IPS-20b (cell line): ENCODE data around the gene FNTB.

Source experiments
- H3K27ac ChIP-seq: one replicate; pipeline ENCODE4 v1.5.1; 2013; ENCODE audit warnings: low read length
- H3K27me3 ChIP-seq: 2 replicates; pipeline ENCODE4 v1.6.1; 2013; ENCODE audit warnings: mild to moderate bottlenecking, low read length, inconsistent platforms; ENCODE audit not compliant: insufficient read depth
- H3K36me3 ChIP-seq: 2 replicates; pipeline ENCODE4 v1.6.1; 2013; ENCODE audit warnings: low read depth, mild to moderate bottlenecking, inconsistent platforms, low read length, moderate library complexity; ENCODE audit not compliant: insufficient read depth
- H3K4me1 ChIP-seq: 2 replicates; pipeline ENCODE4 v1.6.1; 2013; ENCODE audit warnings: mild to moderate bottlenecking, control low read depth, inconsistent platforms, low read length, moderate library complexity; ENCODE audit not compliant: insufficient read depth
- H3K4me3 ChIP-seq: 2 replicates; pipeline ENCODE4 v1.5.1; 2013; ENCODE audit warnings: mild to moderate bottlenecking, low read length, inconsistent platforms
- H3K9ac ChIP-seq: 2 replicates; pipeline ENCODE4 v1.6.1; 2013; ENCODE audit warnings: low read depth, mild to moderate bottlenecking, inconsistent platforms, low read length, moderate library complexity
- H3K9me3 ChIP-seq: 2 replicates; pipeline ENCODE4 v1.6.1; 2013; ENCODE audit warnings: mild to moderate bottlenecking, low read depth, low read length, inconsistent platforms; ENCODE audit not compliant: insufficient read depth

The FNTB gene

GRCh38 chr14:64954491-64955240 is 32.0 kb upstream of the FNTB start:
- H3K36me3 ChIP-seq: peaks cover 31% of the 10 kb centered on the region
- no peak overlapping the region for H3K4me3 ChIP-seq
- peaks cover 26% of the 10 kb centered on the region for H3K4me1 ChIP-seq
- H3K27ac ChIP-seq: no peak overlapping the region
- H3K9me3 ChIP-seq: no peaks in the 10 kb centered on the region
- H3K27me3 ChIP-seq: no peaks in the 10 kb centered on the region
- no peak overlapping the region for H3K9ac ChIP-seq

- H3K36me3 ChIP-seq: peaks cover 26% of the 10 kb centered on the region
- H3K27ac ChIP-seq: no peak overlapping the region
- H3K4me1 ChIP-seq: peaks cover 29% of the 10 kb centered on the region
- no peaks in the 10 kb centered on the region for H3K9me3 ChIP-seq
- no peak overlapping the region for H3K4me3 ChIP-seq
- H3K27me3 ChIP-seq: no peaks in the 10 kb centered on the region
- H3K9ac ChIP-seq: no peak overlapping the region
Observed at GRCh38 chr14:64955297-64955696, 31.4 kb upstream of the FNTB start.

DNA sequence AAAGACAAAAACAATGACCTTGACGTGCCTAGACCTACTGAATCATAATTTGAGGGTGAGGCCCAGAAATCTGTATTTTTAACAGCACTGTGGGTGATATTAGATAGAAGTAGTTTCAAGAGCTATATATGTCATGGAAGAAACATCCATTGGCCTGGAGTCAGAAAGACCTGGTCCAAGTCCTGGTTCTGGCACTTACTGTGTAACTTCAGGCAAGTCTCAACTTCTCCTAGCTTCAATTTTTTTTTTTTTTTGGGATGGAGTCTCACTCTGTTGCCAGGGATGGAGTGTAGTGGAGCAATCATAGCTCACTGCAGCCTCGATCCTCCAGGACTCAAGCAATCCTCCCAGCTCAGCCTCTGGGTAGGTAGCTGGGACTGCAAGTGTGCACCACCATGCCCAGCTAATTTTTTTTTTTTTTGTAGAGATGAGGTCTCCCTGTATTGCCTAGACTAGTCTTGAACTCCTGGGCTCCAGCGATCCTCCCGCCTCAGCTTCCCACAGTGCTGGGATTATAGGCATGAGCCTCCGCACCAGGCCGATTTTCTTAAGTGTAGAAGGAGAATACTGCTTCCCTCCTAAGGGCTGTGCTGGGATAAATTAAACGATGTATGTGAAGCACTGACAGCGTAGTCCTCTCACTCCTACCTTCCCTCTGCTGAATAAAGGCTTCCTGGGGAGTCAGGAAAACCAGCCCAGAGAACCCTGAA is 29.8 kb upstream of the FNTB start:
- Histone ChIP-seq H3K4me1 (peaks cover 33% of the 10 kb centered on the region), H3K36me3 (peaks cover 12% of the 10 kb centered on the region), H3K27me3 (no peaks in the 10 kb centered on the region), H3K9ac (no peak overlapping the region), H3K9me3 (no peaks in the 10 kb centered on the region), H3K27ac (no peak overlapping the region), H3K4me3 (no peak overlapping the region)

GRCh38 chr14:64958201-64958600 is 28.5 kb upstream of the FNTB start:
- no peak overlapping the region for H3K27ac ChIP-seq
- no peaks in the 10 kb centered on the region for H3K9me3 ChIP-seq
- H3K36me3 ChIP-seq: no peaks in the 10 kb centered on the region

GRCh38 chr14:64958743-64959142 is 28.0 kb upstream of the FNTB start:
- Histone ChIP-seq H3K27ac (no peak overlapping the region), H3K4me1 (peaks cover 33% of the 10 kb centered on the region), H3K9me3 (no peaks in the 10 kb centered on the region), H3K9ac (no peak overlapping the region), H3K4me3 (no peak overlapping the region), H3K36me3 (no peaks in the 10 kb centered on the region), H3K27me3 (no peaks in the 10 kb centered on the region)

More at GRCh38 chr14:64958201-64958600, 28.5 kb upstream of the FNTB start:
- Histone ChIP-seq H3K9ac (no peak overlapping the region), H3K27me3 (no peaks in the 10 kb centered on the region), H3K4me3 (no peak overlapping the region), H3K4me1 (peaks cover 33% of the 10 kb centered on the region)

DNA sequence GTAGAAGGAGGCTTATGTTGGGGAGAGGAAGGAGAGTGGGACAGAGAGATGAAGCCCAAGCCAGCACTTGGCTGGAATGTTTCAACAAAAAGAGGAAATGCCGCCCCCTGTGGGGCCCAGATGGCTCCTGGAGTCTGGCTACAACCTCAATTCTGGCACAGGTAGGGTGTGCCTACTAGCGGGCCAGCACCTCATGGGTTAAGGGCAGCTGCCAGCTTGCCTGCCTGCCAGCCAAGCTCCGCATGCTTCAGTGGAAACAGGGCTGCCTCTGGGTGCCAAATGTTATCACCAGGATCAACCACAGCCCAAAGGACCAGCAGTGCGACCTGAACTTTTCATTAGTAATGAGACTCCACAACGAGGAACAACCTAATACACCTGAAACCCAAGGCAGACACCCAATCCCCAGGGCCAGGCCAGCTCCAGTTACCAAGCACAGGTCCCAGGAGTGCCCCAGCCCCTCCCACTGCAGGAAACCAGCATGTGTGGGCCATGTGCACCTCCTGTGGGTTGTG is 25.9 kb upstream of the FNTB start:
- no peak overlapping the region for H3K9ac ChIP-seq
- H3K27me3 ChIP-seq: no peaks in the 10 kb centered on the region

GRCh38 chr14:64963611-64964010 is 23.1 kb upstream of the FNTB start:
- Histone ChIP-seq H3K4me3 (no peak overlapping the region), H3K4me1 (peaks cover 11% of the 10 kb centered on the region; the same call in 1 of the 2 replicates), H3K27ac (no peak overlapping the region), H3K9ac (no peak overlapping the region), H3K9me3 (no peaks in the 10 kb centered on the region), H3K27me3 (no peaks in the 10 kb centered on the region), H3K36me3 (peaks cover 8% of the 10 kb centered on the region; the same call in 1 of the 2 replicates)

More for the DNA sequence above, 25.9 kb upstream of the FNTB start:
- no peak overlapping the region for H3K27ac ChIP-seq
- peaks cover 25% of the 10 kb centered on the region for H3K4me1 ChIP-seq
- no peak overlapping the region for H3K4me3 ChIP-seq
- H3K36me3 ChIP-seq: no peaks in the 10 kb centered on the region
- no peaks in the 10 kb centered on the region for H3K9me3 ChIP-seq

DNA sequence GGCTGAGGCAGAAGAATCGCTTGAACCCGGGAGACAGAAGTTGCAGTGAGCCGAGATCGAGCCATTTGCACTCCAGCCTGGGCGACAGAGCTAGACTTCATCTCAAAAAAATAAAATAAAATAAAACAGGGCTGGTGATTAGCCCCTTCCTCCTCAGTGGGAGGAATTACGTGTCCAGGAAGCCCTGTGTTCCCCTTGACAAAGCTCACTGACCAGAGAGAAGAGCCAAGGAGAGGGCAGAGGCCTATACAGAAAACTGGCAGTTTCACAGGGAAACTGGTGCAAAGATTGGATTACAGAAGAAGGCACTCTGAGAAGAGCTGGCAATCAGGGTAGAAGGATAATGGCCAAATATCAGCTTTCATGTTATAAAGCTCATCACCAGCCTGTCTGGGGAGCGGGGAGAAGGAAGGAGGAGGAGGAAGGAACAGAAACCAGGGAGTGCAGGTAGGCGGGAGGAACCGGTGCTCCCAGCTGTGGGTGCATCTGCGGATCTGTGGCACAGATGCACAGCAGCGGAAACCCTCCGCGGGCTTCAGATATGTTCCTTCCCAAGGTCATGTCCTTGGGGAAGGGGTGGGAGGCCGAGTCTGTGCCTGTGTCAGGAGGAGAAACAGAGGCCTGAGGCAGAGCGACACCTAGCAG is 21.2 kb upstream of the FNTB start:
- H3K9me3 ChIP-seq: no peaks in the 10 kb centered on the region
- no peak overlapping the region for H3K4me3 ChIP-seq
- H3K36me3 ChIP-seq: peaks cover 8% of the 10 kb centered on the region; the same call in 1 of the 2 replicates
- no peak overlapping the region for H3K9ac ChIP-seq
- H3K27ac ChIP-seq: no peak overlapping the region
- peaks cover 23% of the 10 kb centered on the region for H3K4me1 ChIP-seq
- peaks cover 7% of the 10 kb centered on the region; the same call in 1 of the 2 replicates for H3K27me3 ChIP-seq

- Histone ChIP-seq H3K4me1 (peaks cover 26% of the 10 kb centered on the region), H3K27ac (no peak overlapping the region), H3K27me3 (peaks cover 19% of the 10 kb centered on the region), H3K36me3 (peaks cover 8% of the 10 kb centered on the region; the same call in 1 of the 2 replicates), H3K9ac (no peak overlapping the region), H3K4me3 (no peak overlapping the region), H3K9me3 (no peaks in the 10 kb centered on the region)
Observed at GRCh38 chr14:64966976-64967375, 19.7 kb upstream of the FNTB start.

DNA sequence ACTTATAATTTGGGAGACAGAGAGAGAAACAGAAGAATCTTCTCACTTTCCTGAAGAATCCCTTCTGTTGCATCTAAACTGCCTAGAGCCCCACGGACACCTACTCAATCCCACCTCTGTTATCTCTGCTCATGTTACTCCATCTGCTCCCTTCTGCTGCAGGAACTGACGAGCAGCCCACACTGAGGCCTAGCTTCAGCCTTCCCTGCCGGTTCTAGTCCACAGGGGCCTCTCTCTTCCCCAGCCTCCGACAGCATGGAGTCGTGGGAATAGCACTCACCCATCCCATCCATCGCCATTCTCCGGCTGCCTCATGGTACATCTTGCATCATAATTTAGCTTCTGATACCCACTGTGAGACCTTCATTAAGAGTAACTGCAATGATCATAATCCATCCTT is 18.5 kb upstream of the FNTB start:
- Histone ChIP-seq H3K9me3 (no peaks in the 10 kb centered on the region), H3K36me3 (peaks cover 8% of the 10 kb centered on the region; the same call in 1 of the 2 replicates), H3K4me3 (peak overlapping the region; percentile 18; the same call in 1 of the 2 replicates), H3K4me1 (peaks cover 29% of the 10 kb centered on the region), H3K9ac (peak overlapping the region; percentile 4; the same call in 1 of the 2 replicates), H3K27ac (no peak overlapping the region), H3K27me3 (peaks cover 27% of the 10 kb centered on the region)

DNA sequence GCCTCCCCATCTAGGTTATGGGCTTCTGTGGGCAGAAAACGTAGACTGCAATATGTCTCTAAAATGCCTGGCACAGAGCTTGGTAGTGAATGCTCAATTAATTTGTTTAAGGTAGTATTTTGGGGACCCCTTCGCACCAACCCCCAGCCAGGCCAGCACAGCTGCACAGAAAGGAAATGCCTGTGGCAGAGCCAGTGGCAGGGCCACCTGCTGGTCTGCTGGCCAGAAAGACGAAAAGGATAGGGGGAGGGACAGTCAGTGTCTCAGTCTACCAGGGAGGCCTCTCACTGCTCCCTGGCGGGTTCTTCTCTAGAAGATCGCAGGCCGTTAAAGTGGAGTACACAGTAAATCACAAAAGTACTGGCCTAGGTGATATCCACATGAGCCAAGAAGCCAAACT is 18.0 kb upstream of the FNTB start:
- Histone ChIP-seq H3K4me3 (peak overlapping the region; percentile 18; the same call in 1 of the 2 replicates), H3K27ac (no peak overlapping the region), H3K36me3 (peaks cover 8% of the 10 kb centered on the region; the same call in 1 of the 2 replicates), H3K9me3 (no peaks in the 10 kb centered on the region), H3K4me1 (peaks cover 29% of the 10 kb centered on the region), H3K27me3 (peaks cover 30% of the 10 kb centered on the region), H3K9ac (peak overlapping the region; percentile 4; the same call in 1 of the 2 replicates)
